C4-2B (cell line): ENCODE results near the gene SMCO3.

Experiments
- ZFX ChIP-seq: fragments of 450-650 bp; IDR thresholded peaks from 2 replicates; pipeline ENCODE4 v1.6.1; 2017
- TF ChIP-seq, protein P1 (sequence below): fragments of 450-650 bp; conservative IDR thresholded peaks from 2 replicates; pipeline ENCODE4 v1.5.1; 2017; ENCODE audit warnings: mild to moderate bottlenecking

GRCh38 chr12:14826491-14826890 is 12.5 kb upstream of the SMCO3 start:
- TF ChIP-seq, protein P1, sequence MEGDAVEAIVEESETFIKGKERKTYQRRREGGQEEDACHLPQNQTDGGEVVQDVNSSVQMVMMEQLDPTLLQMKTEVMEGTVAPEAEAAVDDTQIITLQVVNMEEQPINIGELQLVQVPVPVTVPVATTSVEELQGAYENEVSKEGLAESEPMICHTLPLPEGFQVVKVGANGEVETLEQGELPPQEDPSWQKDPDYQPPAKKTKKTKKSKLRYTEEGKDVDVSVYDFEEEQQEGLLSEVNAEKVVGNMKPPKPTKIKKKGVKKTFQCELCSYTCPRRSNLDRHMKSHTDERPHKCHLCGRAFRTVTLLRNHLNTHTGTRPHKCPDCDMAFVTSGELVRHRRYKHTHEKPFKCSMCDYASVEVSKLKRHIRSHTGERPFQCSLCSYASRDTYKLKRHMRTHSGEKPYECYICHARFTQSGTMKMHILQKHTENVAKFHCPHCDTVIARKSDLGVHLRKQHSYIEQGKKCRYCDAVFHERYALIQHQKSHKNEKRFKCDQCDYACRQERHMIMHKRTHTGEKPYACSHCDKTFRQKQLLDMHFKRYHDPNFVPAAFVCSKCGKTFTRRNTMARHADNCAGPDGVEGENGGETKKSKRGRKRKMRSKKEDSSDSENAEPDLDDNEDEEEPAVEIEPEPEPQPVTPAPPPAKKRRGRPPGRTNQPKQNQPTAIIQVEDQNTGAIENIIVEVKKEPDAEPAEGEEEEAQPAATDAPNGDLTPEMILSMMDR = no peak
- no peak for TF ChIP-seq ZFX
